K562 (cell line): Measurements from ENCODE around the gene SUPT5H. TPM values are rescaled to one million over a fixed set of nuclear protein-coding genes. Genes with fewer than 3 reads are reported as not detected.

ENCODE experiments used
- ATAC-seq: fragments of 200-7000 bp; cut with Tn5 transposase; 3 replicates; pipeline ENCODE4 v1.9.1; 2020; ENCODE audit warnings: moderate library complexity
- BruUV-seq: library from RNA; stranded (reverse); fragments of 400-500 nt; replicated peaks from 2 replicates; lab custom pipeline; 2021; lab: Mats Ljungman, UMichigan
- CTCF ChIA-PET: fragments of 300-600 bp; formaldehyde crosslinking; extraction: SDS; loops from one replicate; lab custom pipeline; 2021; ENCODE audit warnings: low intra/inter-chr PET ratio; lab: Yijun Ruan, JAX
- POLR2A ChIA-PET: fragments of 300-600, 350-650 bp; sonication (Branson Sonifier 250); formaldehyde crosslinking; extraction: SDS; loops from one replicate; lab custom pipeline; 2021; ENCODE audit warnings: antibody characterized with exemption, inconsistent platforms; lab: Yijun Ruan, JAX
- DNase-seq, 4 experiments: peaks; one replicate each; pipeline versions ENCODE4 v3.0.0 to v3.0.0-alpha.2; 2011 to 2018; ENCODE audit warnings: low spot score in 3 of 4, mixed read lengths in 3 of 4; ENCODE audit errors: extremely low read depth in 1 of 4
- FAIRE-seq: peaks from 2 replicates; lab custom pipeline; 2011; peaks lifted over from hg19 to GRCh38; lab: Jason Lieb, UNC
- H2AFZ ChIP-seq: 2 replicates; pipeline ENCODE4 v1.6.0; 2011; ENCODE audit warnings: low read depth, low read length, control low read depth, inconsistent platforms
- H3K27ac ChIP-seq: fragments of 200-600 bp; 3 replicates; pipeline ENCODE4 v1.8.0; 2011; ENCODE audit warnings: low read depth, mild to moderate bottlenecking, control low read depth, inconsistent platforms, low read length, moderate library complexity, mixed read lengths; ENCODE audit errors: extremely low read depth
- H3K27me3 ChIP-seq, 2 experiments: fragments of 300-600 bp in 1 of 2; 2 replicates in 1 of 2; 3 replicates in 1 of 2; pipeline versions ENCODE4 v1.6.0 to v1.8.0; 2011; ENCODE audit warnings: inconsistent platforms in 2 of 2, low read length in 2 of 2, mild to moderate bottlenecking in 1 of 2, mixed read lengths in 1 of 2, moderate library complexity in 1 of 2; ENCODE audit not compliant: control insufficient read depth in 2 of 2, insufficient read depth in 2 of 2
- H3K36me3 ChIP-seq: fragments of 300-600 bp; 3 replicates; pipeline ENCODE4 v1.8.0; 2011; ENCODE audit warnings: mild to moderate bottlenecking, low read length, inconsistent platforms; ENCODE audit not compliant: control insufficient read depth, insufficient read depth
- H3K4me1 ChIP-seq, 2 experiments: fragments of 200-600 bp in 1 of 2; replicated peaks in 1 of 2; 2 replicates in 1 of 2; 3 replicates in 1 of 2; pipeline versions ENCODE4 v1.5.1 to v1.8.0; 2011; ENCODE audit warnings: inconsistent platforms in 2 of 2, low read length in 2 of 2, mild to moderate bottlenecking in 1 of 2, mixed read lengths in 1 of 2, moderate library complexity in 1 of 2; ENCODE audit not compliant: control insufficient read depth in 2 of 2, insufficient read depth in 2 of 2
- H3K4me2 ChIP-seq: 2 replicates; pipeline ENCODE4 v1.6.1; 2011; ENCODE audit warnings: low read length, control low read depth, inconsistent platforms, mixed read lengths; ENCODE audit not compliant: insufficient read depth
- H3K4me3 ChIP-seq: fragments of 200-600 bp; sonication (generic), shearing (Covaris generic); 2 replicates; pipeline ENCODE4 v1.5.1; 2016; ENCODE audit warnings: control low read depth, inconsistent platforms
- H3K79me2 ChIP-seq: fragments of 200-600 bp; 3 replicates; pipeline ENCODE4 v1.8.0; 2011; ENCODE audit warnings: low read length, inconsistent platforms; ENCODE audit not compliant: control insufficient read depth, insufficient read depth
- H3K9ac ChIP-seq, 2 experiments: 2 replicates each; pipeline versions ENCODE4 v1.6.0 to v1.6.1; 2011; ENCODE audit warnings: low read depth in 2 of 2, low read length in 2 of 2, control low read depth in 1 of 2, inconsistent platforms in 1 of 2, mild to moderate bottlenecking in 1 of 2, mixed read lengths in 1 of 2; ENCODE audit not compliant: insufficient read depth in 1 of 2
- H3K9me1 ChIP-seq: one replicate; pipeline ENCODE4 v1.6.0; 2011; ENCODE audit warnings: inconsistent platforms, mild to moderate bottlenecking, low read length, moderate library complexity; ENCODE audit not compliant: control insufficient read depth, insufficient read depth
- H3K9me3 ChIP-seq: replicated peaks from 2 replicates; pipeline ENCODE4 v1.5.1; 2011; ENCODE audit warnings: low read depth, low read length, inconsistent platforms; ENCODE audit not compliant: control insufficient read depth, insufficient read depth
- H4K20me1 ChIP-seq: replicated peaks from 2 replicates; pipeline ENCODE4 v1.6.1; 2011; ENCODE audit warnings: low read length, inconsistent platforms, mixed read lengths; ENCODE audit not compliant: control insufficient read depth, insufficient read depth
- CBFA2T2 ChIP-seq: fragments of 450-650 bp; conservative IDR thresholded peaks from 2 replicates; pipeline ENCODE4 v1.6.1; 2017; ENCODE audit warnings: mild to moderate bottlenecking
- PRMT5 ChIP-seq: sonication (generic); formaldehyde crosslinking; IDR thresholded peaks from 2 replicates; pipeline ENCODE4 v1.5.0; 2020; ENCODE audit warnings: missing genetic modification reagents
- TBP ChIP-seq: optimal IDR thresholded peaks from 2 replicates; pipeline ENCODE3; 2011; ENCODE audit warnings: low read depth, low read length, improper control_type of control experiment
- TSC22D4 ChIP-seq: fragments of 450-650 bp; IDR thresholded peaks from 2 replicates; pipeline ENCODE4 v1.6.1; 2016; ENCODE audit warnings: missing genetic modification characterization, missing biosample characterization, control low read depth
- ZBTB1 ChIP-seq: sonication (generic); formaldehyde crosslinking; IDR thresholded peaks from 2 replicates; pipeline ENCODE4 v1.8.1; 2023; ENCODE audit warnings: missing genetic modification reagents, low read depth, mild to moderate bottlenecking, borderline replicate concordance
- WGBS: fragments of 100-300 bp; shearing (Covaris generic); methylation state at CpG from one replicate; pipeline ENCODE4 v1.1.6; 2016; ENCODE audit warnings: low coverage, mixed read lengths; ENCODE audit not compliant: insufficient coverage; ENCODE audit errors: missing lambda C conversion rate; 5-methylcytosine and 5-hydroxymethylcytosine counted together
- in situ Hi-C: fragments of 300-500 bp; cut with MboI; formaldehyde crosslinking; loops from 4 replicates; pipeline ENCODE4 v1.15.0; 2018; ENCODE audit warnings: inconsistent platforms, mixed read lengths
- intact Hi-C: fragments of 100-400 bp; cut with micrococcal nuclease; formaldehyde crosslinking; loops from 2 replicates; pipeline ENCODE4 v1.14.2; 2022
- polyA plus RNA-seq, 8 experiments: library from polyadenylated mRNA; depleted of rRNA in 4 of 8; stranded (reverse) in 5 of 8; unstranded in 3 of 8; fragments of >200 nt; fragmentation: Nextera tagmentation in 2 of 8; fragmentation: Illumina TruSeq in 1 of 8; extraction: Ambion mirVana in 2 of 8; extraction: Trizol in 1 of 8; gene quantifications; 2 replicates each; pipeline versions ENCODE4 v1.2.1 to v1.2.3, GENCODE V29; 2011 to 2014; ENCODE audit warnings: inconsistent platforms in 1 of 8, missing spikeins in 1 of 8
- total RNA-seq, 7 experiments: library from RNA; depleted of rRNA in 6 of 7; stranded (reverse); fragments of >200 nt in 6 of 7; fragmentation: Illumina TruSeq in 2 of 7; extraction: Trizol in 2 of 7; gene quantifications; 2 replicates each; pipeline versions ENCODE4 v1.2.1 to v1.2.3, GENCODE V29; 2011 to 2021; ENCODE audit warnings: low replicate concordance in 1 of 7
- TF ChIP-seq, protein P1 (sequence below): fragments of 450-650 bp; IDR thresholded peaks from 2 replicates; pipeline ENCODE4 v1.6.1; 2017; ENCODE audit warnings: antibody characterized with exemption
- TF ChIP-seq, protein P2 (sequence below), 3 experiments: IDR thresholded peaks in 2 of 3; conservative IDR thresholded peaks in 1 of 3; 2 replicates each; pipeline ENCODE4 v1.5.1; 2011 to 2012; ENCODE audit warnings: low read length in 3 of 3, mild to moderate bottlenecking in 3 of 3, control low read depth in 2 of 3, improper control_type of control experiment in 1 of 3, inconsistent platforms in 1 of 3, low read depth in 1 of 3, mixed read lengths in 1 of 3, moderate library complexity in 1 of 3; ENCODE audit not compliant: insufficient read depth in 2 of 3
- TF ChIP-seq, protein P3 (sequence below), 2 experiments: fragments of 450-650 bp; IDR thresholded peaks; 2 replicates each; pipeline ENCODE4 v1.6.1; 2016; ENCODE audit warnings: mild to moderate bottlenecking in 2 of 2, borderline replicate concordance in 1 of 2, low read depth in 1 of 2, moderate library complexity in 1 of 2

The SUPT5H gene
- total and polyA plus RNA-seq, 9 of the 15 experiments (the other 6 are each of a cell fraction or from before 2014, with no cell fraction given): 13.3 to 85.9 (median 35.9) TPM

DNA sequence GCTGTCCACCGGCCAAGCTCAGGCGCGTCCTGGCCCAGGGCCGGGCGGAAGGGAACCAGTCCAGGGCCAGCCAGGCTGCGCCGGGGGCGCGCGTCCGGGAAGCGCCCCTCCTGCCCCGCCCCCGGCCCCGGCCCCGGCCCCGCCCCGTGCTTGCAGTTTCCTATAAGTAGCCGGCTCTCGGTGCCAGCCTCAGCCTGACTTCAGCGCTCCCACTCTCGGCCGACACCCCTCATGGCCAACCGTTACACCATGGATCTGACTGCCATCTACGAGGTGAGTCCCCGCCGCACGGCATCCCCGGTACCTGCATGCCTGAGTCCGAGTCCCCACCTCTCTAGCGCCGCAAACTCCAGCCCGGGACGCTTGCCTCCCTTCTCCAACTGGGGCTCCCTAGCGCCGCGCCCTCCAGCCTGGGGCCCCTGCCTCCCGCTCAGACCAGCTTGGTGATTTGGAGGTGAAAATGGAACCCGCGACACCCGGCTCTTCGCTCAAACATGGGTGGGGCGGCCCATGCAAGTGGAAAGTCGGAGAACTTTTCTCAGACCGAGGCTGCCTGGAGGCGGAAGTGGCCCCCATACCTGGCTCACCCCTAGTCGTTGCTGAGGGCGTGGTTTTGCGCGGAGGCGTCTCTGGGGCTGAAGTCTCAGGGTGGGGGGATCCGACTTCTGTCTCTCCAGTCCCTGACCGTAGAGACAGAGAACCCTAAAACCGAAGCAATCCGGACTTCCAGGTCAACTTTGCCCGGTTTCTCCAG lies 38.5 kb upstream of the SUPT5H start, which contains the start of gene ZFP36:
TSS of gene ZFP36 (plus strand) at position 192 of the 754 bp plus-strand sequence. CDS start at position 250, 58 bp downstream.
- peak within 1 kb of the TSS; percentile 85 for H3K4me2 ChIP-seq
- H3K27ac ChIP-seq: peak within 1 kb of the TSS; percentile 94
- peaks cover 48% of the 10 kb centered on the region for H3K79me2 ChIP-seq
- under 1% methylated on average over 34 of the region's 56 CpGs for WGBS
- POLR2A ChIA-PET: interaction anchor here (0.5 to 4.0 kb wide), 9 partner anchors 9 to 596 kb away, joined by 3 to 18 read pairs (median 3); partner anchors contain the start of genes MED29, PAF1, RPS16 and SAMD4B
- peak within 1 kb of the TSS; percentile 91 to 97 for H3K9ac ChIP-seq
- FAIRE-seq (peak; percentile 57), ATAC-seq (peak; percentile 63), DNase-seq (peak; percentile 75 to 89 (median 80))
- H3K4me1 ChIP-seq: peaks cover 63 to 82% of the 10 kb centered on the region in 2 experiments
- no peaks in the 10 kb centered on the region for H3K9me3 ChIP-seq
- intact Hi-C loops (no loop called here), in situ Hi-C loops (no loop called here)
- H2AFZ ChIP-seq: peak within 1 kb of the TSS; percentile 71
- CTCF ChIA-PET: no interaction called here
- peaks cover 2% of the 10 kb centered on the region for H3K9me1 ChIP-seq
- peak within 1 kb of the TSS; percentile 78 for H3K4me3 ChIP-seq
- H3K36me3 ChIP-seq: peaks cover 13% of the 10 kb centered on the region; the same call in 1 of the 3 replicates
- H4K20me1 ChIP-seq: peaks cover 4% of the 10 kb centered on the region; the same call in 1 of the 2 replicates
- BruUV-seq: TSS peak; percentile 83
- H3K27me3 ChIP-seq: no peaks in the 10 kb centered on the region
- TF ChIP-seq TSC22D4 (tag): no peak
- no peak for TF ChIP-seq PRMT5 (CRISPR knock-in tag)
- TF ChIP-seq, protein P1, sequence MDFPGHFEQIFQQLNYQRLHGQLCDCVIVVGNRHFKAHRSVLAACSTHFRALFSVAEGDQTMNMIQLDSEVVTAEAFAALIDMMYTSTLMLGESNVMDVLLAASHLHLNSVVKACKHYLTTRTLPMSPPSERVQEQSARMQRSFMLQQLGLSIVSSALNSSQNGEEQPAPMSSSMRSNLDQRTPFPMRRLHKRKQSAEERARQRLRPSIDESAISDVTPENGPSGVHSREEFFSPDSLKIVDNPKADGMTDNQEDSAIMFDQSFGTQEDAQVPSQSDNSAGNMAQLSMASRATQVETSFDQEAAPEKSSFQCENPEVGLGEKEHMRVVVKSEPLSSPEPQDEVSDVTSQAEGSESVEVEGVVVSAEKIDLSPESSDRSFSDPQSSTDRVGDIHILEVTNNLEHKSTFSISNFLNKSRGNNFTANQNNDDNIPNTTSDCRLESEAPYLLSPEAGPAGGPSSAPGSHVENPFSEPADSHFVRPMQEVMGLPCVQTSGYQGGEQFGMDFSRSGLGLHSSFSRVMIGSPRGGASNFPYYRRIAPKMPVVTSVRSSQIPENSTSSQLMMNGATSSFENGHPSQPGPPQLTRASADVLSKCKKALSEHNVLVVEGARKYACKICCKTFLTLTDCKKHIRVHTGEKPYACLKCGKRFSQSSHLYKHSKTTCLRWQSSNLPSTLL: no peak
- TF ChIP-seq ZBTB1 (CRISPR knock-in tag): peak; percentile 45; the same call in 1 of the 2 replicates
- TF ChIP-seq, protein P2, sequence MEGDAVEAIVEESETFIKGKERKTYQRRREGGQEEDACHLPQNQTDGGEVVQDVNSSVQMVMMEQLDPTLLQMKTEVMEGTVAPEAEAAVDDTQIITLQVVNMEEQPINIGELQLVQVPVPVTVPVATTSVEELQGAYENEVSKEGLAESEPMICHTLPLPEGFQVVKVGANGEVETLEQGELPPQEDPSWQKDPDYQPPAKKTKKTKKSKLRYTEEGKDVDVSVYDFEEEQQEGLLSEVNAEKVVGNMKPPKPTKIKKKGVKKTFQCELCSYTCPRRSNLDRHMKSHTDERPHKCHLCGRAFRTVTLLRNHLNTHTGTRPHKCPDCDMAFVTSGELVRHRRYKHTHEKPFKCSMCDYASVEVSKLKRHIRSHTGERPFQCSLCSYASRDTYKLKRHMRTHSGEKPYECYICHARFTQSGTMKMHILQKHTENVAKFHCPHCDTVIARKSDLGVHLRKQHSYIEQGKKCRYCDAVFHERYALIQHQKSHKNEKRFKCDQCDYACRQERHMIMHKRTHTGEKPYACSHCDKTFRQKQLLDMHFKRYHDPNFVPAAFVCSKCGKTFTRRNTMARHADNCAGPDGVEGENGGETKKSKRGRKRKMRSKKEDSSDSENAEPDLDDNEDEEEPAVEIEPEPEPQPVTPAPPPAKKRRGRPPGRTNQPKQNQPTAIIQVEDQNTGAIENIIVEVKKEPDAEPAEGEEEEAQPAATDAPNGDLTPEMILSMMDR (IDR thresholded peaks at IDR 0.05 in 2 of 3, conservative IDR thresholded peaks at IDR 0.05 in 1 of 3; ENCODE audit: insufficient read depth in 2 of 3, low read depth in 1 of 3, low read length in 3 of 3): peak in 2 of 3 experiments; percentile 4 to 27; a peak in 1 of 6 replicates
- TF ChIP-seq, protein P3, sequence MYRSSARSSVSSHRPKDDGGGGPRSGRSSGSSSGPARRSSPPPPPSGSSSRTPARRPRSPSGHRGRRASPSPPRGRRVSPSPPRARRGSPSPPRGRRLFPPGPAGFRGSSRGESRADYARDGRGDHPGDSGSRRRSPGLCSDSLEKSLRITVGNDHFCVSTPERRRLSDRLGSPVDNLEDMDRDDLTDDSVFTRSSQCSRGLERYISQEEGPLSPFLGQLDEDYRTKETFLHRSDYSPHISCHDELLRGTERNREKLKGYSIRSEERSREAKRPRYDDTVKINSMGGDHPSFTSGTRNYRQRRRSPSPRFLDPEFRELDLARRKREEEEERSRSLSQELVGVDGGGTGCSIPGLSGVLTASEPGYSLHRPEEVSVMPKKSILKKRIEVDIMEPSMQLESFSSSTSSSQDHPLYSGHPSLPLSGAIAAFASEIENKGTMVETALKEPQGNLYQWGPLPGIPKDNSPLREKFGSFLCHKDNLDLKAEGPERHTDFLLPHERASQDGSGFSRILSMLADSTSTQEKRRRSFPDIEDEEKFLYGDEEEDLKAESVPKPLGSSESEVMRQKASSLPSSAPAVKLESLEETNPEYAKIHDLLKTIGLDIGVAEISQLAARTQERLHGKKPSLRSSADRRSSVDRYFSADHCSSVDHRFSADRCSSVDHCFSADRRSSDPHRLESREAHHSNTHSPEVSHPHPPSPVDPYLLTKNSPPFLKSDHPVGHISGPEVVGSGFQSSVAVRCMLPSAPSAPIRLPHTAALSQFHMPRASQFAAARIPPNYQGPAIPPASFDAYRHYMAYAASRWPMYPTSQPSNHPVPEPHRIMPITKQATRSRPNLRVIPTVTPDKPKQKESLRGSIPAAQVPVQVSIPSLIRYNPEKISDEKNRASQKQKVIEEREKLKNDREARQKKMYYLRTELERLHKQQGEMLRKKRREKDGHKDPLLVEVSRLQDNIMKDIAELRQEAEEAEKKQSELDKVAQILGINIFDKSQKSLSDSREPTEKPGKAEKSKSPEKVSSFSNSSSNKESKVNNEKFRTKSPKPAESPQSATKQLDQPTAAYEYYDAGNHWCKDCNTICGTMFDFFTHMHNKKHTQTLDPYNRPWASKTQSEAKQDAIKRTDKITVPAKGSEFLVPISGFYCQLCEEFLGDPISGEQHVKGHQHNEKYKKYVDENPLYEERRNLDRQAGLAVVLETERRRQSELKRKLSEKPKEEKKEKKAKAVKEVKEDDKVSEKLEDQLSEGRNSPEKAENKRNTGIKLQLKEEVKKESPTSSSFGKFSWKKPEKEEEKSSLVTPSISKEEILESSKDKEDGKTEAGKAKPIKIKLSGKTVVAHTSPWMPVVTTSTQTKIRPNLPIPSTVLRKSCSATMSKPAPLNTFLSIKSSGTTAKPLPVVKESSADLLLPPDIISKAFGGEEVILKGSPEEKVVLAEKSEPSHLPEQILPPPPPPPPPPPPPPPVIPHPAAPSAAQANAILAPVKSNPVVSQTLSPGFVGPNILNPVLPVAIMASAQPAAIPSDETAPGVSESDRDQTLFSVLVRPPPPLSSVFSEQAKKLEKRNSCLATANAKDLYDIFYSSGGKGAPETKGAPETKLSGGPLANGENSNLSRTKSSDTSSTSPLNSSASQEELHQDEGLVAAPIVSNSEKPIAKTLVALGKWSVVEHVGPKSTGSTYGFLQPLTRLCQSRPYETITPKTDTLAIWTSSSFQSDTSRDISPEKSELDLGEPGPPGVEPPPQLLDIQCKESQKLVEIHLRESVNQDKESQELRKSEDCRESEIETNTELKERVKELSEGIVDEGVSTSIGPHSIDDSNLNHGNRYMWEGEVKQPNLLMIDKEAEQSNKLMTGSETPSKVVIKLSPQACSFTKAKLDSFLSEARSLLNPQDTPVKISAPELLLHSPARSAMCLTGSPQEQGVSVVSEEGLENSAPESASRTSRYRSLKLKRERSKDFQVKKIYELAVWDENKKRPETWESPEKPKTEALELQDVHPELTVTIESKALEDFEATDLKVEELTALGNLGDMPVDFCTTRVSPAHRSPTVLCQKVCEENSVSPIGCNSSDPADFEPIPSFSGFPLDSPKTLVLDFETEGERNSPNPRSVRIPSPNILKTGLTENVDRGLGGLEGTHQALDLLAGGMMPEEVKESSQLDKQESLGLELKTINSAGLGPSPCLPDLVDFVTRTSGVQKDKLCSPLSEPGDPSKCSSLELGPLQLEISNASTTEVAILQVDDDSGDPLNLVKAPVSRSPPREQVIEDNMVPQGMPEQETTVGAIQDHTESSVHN (IDR thresholded peaks at IDR 0.05; ENCODE audit: borderline replicate concordance in 1 of 2, low read depth in 1 of 2): no peak
- TF ChIP-seq CBFA2T2: no peak
- peak; percentile 96 for TF ChIP-seq TBP
